WTC11 (cell line): ENCODE measurements around the gene SERPINE1. TPM values are rescaled to one million over a fixed set of nuclear protein-coding genes. Genes with fewer than 3 reads are reported as not detected.
A peak's percentile ranks its signal among the peaks of the same experiment; 100 is the strongest.

ENCODE experiments used
- ATAC-seq: fragments of 200-7000 bp; cut with Tn5 transposase; 2 replicates; pipeline ENCODE4 v1.10.0; 2021; ENCODE audit warnings: mild to moderate bottlenecking, moderate library complexity
- CTCF ChIA-PET: fragments of 300-600 bp; sonication (Branson Sonifier 250); formaldehyde crosslinking; loops from one replicate; lab custom pipeline; 2021; ENCODE audit warnings: antibody characterized with exemption; lab: Charles Lee
- POLR2A ChIA-PET: fragments of 350-600 bp; sonication (Branson Sonifier 250); formaldehyde crosslinking; loops from one replicate; lab custom pipeline; 2021; ENCODE audit warnings: antibody characterized with exemption; lab: Charles Lee
- DNase-seq: peaks from one replicate; pipeline ENCODE4 v3.0.0; 2021; ENCODE audit warnings: low spot score
- H3K27ac Mint-ChIP-seq: 2 replicates; pipeline ENCODE4 v1.8.0; 2021; ENCODE audit warnings: mixed read lengths
- H3K27me3 Mint-ChIP-seq: 2 replicates; pipeline ENCODE4 v1.8.0; 2021; ENCODE audit warnings: low read depth, mild to moderate bottlenecking, moderate library complexity, mixed read lengths
- H3K36me3 Mint-ChIP-seq: 2 replicates; pipeline ENCODE4 v1.8.0; 2021; ENCODE audit warnings: mixed read lengths
- H3K4me1 Mint-ChIP-seq: 2 replicates; pipeline ENCODE4 v1.8.0; 2022; ENCODE audit warnings: mixed read lengths
- H3K4me3 Mint-ChIP-seq: 2 replicates; pipeline ENCODE4 v1.8.0; 2021; ENCODE audit warnings: mild to moderate bottlenecking, moderate library complexity, mixed read lengths
- H3K9me3 Mint-ChIP-seq: 2 replicates; pipeline ENCODE4 v1.8.0; 2021; ENCODE audit warnings: mixed read lengths
- CREM ChIP-seq: sonication (generic); formaldehyde crosslinking; IDR thresholded peaks from 2 replicates; pipeline ENCODE4 v1.8.1; 2022; ENCODE audit warnings: mild to moderate bottlenecking, missing genetic modification reagents, moderate library complexity
- CTCF ChIP-seq: fragments of 200-600 bp; IDR thresholded peaks from 2 replicates; pipeline ENCODE4 v1.8.0; 2022; ENCODE audit warnings: antibody characterized with exemption
- ERG ChIP-seq: fragments of 250-450 bp; sonication (Bioruptor Pico); IDR thresholded peaks from 2 replicates; pipeline ENCODE4 v1.8.0; 2021; ENCODE audit warnings: mild to moderate bottlenecking
- ETV6 ChIP-seq: sonication (generic); formaldehyde crosslinking; IDR thresholded peaks from 2 replicates; pipeline ENCODE4 v1.8.1; 2022; ENCODE audit warnings: mild to moderate bottlenecking, missing genetic modification reagents
- FOXK1 ChIP-seq: sonication (generic); formaldehyde crosslinking; IDR thresholded peaks from 2 replicates; pipeline ENCODE4 v1.8.0; 2022; ENCODE audit warnings: mild to moderate bottlenecking, moderate library complexity, missing genetic modification reagents
- HMGXB4 ChIP-seq: sonication (generic); formaldehyde crosslinking; IDR thresholded peaks from 2 replicates; pipeline ENCODE4 v1.8.1; 2023; ENCODE audit warnings: mild to moderate bottlenecking, moderate library complexity, missing genetic modification reagents
- JUN ChIP-seq: sonication (generic); formaldehyde crosslinking; IDR thresholded peaks from 2 replicates; pipeline ENCODE4 v1.8.0; 2023; ENCODE audit warnings: mild to moderate bottlenecking, missing genetic modification reagents
- MAX ChIP-seq: sonication (generic); formaldehyde crosslinking; IDR thresholded peaks from 2 replicates; pipeline ENCODE4 v1.8.0; 2022; ENCODE audit warnings: mild to moderate bottlenecking, missing genetic modification reagents
- MLX ChIP-seq: sonication (generic); formaldehyde crosslinking; IDR thresholded peaks from 2 replicates; pipeline ENCODE4 v1.8.1; 2023; ENCODE audit warnings: mild to moderate bottlenecking, missing genetic modification reagents, moderate library complexity
- MXD4 ChIP-seq: fragments of 250-450 bp; sonication (Bioruptor Pico); IDR thresholded peaks from 2 replicates; pipeline ENCODE4 v1.8.0; 2021; ENCODE audit warnings: mild to moderate bottlenecking, moderate library complexity, borderline replicate concordance
- NFATC4 ChIP-seq: fragments of 250-450 bp; sonication (Bioruptor Pico); IDR thresholded peaks from 2 replicates; pipeline ENCODE4 v1.9.0; 2021; ENCODE audit warnings: mild to moderate bottlenecking
- NFE2L1 ChIP-seq: sonication (generic); formaldehyde crosslinking; IDR thresholded peaks from 2 replicates; pipeline ENCODE4 v1.8.1; 2023; ENCODE audit warnings: missing genetic modification reagents
- PRDM15 ChIP-seq: sonication (generic); formaldehyde crosslinking; IDR thresholded peaks from 2 replicates; pipeline ENCODE4 v1.8.0; 2022; ENCODE audit warnings: missing genetic modification reagents
- PRRX2 ChIP-seq: fragments of 250-450 bp; sonication (Bioruptor Pico); IDR thresholded peaks from 2 replicates; pipeline ENCODE4 v1.8.0; 2021; ENCODE audit warnings: mild to moderate bottlenecking
- TEAD4 ChIP-seq: sonication (generic); formaldehyde crosslinking; IDR thresholded peaks from 2 replicates; pipeline ENCODE4 v1.8.0; 2022; ENCODE audit warnings: mild to moderate bottlenecking, missing genetic modification reagents
- ZNF138 ChIP-seq: sonication (generic); formaldehyde crosslinking; conservative IDR thresholded peaks from 2 replicates; pipeline ENCODE4 v1.8.1; 2022; ENCODE audit warnings: mild to moderate bottlenecking, moderate library complexity, missing genetic modification reagents
- ZNF512 ChIP-seq: sonication (generic); formaldehyde crosslinking; IDR thresholded peaks from 2 replicates; pipeline ENCODE4 v1.8.1; 2022; ENCODE audit warnings: missing genetic modification reagents, borderline replicate concordance
- total RNA-seq: library from RNA; stranded (reverse); gene quantifications from 3 replicates; pipeline ENCODE4 v1.2.3, GENCODE V29; 2021

SERPINE1 gene
- total RNA-seq, 1 experiment from 2014 or later: 2.6 TPM

GRCh38 chr7:101128040-101128834 lies 1.3 kb downstream of the SERPINE1 start:
- CTCF ChIA-PET: interaction anchor here (0.7 to 4.9 kb wide), 7 partner anchors 10 to 233 kb away, joined by 3 to 42 read pairs (median 6); no protein-coding TSS in a partner anchor

More at GRCh38 chr7:101128040-101128834, 1.3 kb downstream of the SERPINE1 start:
- Mint-ChIP-seq H3K27me3 (peaks cover 16% of the 10 kb centered on the region), H3K36me3 (peaks cover 5% of the 10 kb centered on the region), H3K9me3 (peaks cover 7% of the 10 kb centered on the region), H3K4me3 (no peak overlapping the region), H3K27ac (no peak overlapping the region), H3K4me1 (peaks cover 26% of the 10 kb centered on the region)
- POLR2A ChIA-PET: no interaction called here
- ATAC-seq (no peak), DNase-seq (no peak)
- TF ChIP-seq ERG (CRISPR knock-in tag) (no peak), TEAD4 (CRISPR knock-in tag) (no peak), FOXK1 (CRISPR knock-in tag) (no peak), MLX (CRISPR knock-in tag) (no peak), CTCF (no peak), PRDM15 (no peak), ZNF138 (CRISPR knock-in tag) (no peak), PRRX2 (CRISPR knock-in tag) (no peak), NFE2L1 (no peak), MXD4 (CRISPR knock-in tag) (no peak), CREM (no peak), NFATC4 (CRISPR knock-in tag) (no peak), JUN (CRISPR knock-in tag) (no peak), ETV6 (CRISPR knock-in tag) (no peak), HMGXB4 (no peak), MAX (CRISPR knock-in tag) (0 out of 2 replicates have a peak, but pooled peaks have one; percentile 26), ZNF512 (CRISPR knock-in tag) (peak; percentile 53; the same call in 1 of the 2 replicates)
